ENCODE measurements around the gene AGBL5. TPM values are rescaled to one million over a fixed set of nuclear protein-coding genes. Genes with fewer than 3 reads are reported as not detected.

The AGBL5 gene
- polyA plus RNA-seq, 2 of the 4 experiments (the other 2 are of a cell fraction) = 25.5 to 52.7 TPM

DNA sequence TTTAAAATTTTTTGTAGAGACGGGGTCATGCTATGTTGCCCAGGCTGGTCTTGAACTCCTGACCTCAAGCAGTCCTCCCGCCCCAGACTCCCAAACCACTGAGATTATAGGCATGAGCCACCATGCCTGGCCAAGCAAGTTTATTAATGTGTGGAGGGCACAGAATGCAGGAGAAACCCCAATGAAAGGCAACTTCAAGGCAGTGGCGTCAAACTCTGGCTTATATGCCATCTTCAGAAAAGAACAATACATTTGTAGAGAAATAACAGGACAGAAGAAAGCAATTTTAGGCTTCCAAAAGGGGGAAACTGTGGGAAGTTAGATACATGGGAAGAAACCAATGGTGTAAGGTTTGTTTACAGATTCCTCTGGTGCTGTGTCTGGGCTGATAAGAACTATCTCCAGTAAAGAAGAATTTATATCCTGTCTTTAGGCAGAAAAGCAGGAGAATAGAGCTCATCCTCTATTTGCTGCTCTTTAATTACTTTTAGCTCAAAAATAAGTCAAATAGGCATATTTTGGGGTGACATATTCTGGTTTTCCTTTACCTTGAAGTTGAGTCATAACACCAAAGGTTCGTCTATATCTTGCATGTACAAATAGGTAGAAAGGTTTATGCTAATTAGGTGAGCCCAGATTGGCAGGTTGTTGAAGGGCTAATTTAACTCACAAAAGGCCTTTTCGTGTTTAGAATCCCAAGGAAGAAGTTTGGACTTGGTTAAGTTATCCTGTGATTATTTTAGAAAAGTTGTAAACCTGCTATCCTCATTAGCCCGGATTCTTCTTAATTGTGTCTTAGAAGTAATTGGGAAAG, 44.7 kb upstream of the AGBL5 start (continued):
- TF ChIP-seq KDM5A (IDR thresholded peaks at IDR 0.05) = no peak
- TF ChIP-seq CBX2 (IDR thresholded peaks at IDR 0.05; ENCODE audit: borderline replicate concordance, low read depth) = no peak
- TF ChIP-seq TFCP2L1 (CRISPR knock-in tag; IDR thresholded peaks at IDR 0.05) = no peak
- no peak for TF ChIP-seq ZSCAN20 (CRISPR knock-in tag; IDR thresholded peaks at IDR 0.05)

DNA sequence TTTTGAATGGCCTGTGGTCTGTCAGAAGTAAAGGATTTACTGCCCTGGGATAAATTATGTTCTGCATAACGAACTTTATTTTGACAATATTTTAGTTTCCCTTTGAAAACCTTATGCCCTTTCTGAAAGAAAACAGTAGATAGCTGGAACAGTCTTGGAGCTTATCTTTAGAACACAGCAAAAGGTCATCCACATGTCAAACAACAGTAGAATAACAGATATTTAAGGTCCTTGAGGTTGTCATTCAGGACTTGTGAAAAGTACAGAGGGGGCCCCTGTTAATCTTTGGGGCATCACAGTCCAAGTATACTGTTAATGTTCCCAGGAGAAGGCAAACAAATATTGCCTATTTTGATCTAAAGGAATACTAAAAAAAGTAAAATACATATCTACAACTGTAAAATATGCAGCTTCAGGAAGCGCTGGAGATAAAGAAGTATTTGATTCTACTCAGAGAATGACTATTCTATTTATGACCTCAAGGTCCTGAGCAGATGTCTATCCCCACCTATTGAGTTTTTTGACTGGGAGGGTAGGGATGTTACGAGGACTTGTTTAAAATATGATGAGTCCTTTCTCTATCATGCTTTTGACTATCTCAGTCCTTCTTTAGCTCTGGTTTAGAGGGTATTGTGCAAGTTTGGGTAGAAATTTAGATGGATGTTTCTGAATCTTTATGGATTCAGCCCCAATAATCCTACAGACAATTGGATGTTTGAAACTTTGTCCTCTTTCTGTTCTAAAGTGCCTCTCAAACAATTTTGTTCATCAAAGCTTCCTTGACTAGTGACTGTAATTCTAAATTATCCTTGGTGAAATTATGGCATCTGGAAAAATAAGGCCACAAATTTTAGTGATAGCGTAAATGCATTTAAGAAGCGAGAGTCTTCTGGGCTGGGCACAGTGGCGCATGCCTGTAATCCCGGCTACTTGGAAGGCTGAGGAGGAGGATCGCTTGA, 43.8 kb upstream of the AGBL5 start:
- FAIRE-seq (no peak), ATAC-seq (no peak), DNase-seq (ENCODE audit: low read depth in 1 of 2, low spot score in 1 of 2) (no peak)
- H3K27ac ChIP-seq = no peak overlapping the region
- ChIA-PET CTCF (interaction anchor here (1.0 to 2.8 kb wide), 7 partner anchors 7 to 162 kb away, joined by 3 to 30 read pairs (median 4); no protein-coding TSS in a partner anchor), POLR2A (no interaction called here)
- no peak overlapping the region for H3K4me3 ChIP-seq
- no peak overlapping the region for H3K4me2 ChIP-seq
- H3K4me1 ChIP-seq = peaks cover 27% of the 10 kb centered on the region
- H3K9me3 ChIP-seq = no peaks in the 10 kb centered on the region
- WGBS (ENCODE audit: missing lambda C conversion rate) = 80% methylated on average over 8 of the region's 8 CpGs
- no peak for TF ChIP-seq CBX8 (IDR thresholded peaks at IDR 0.05)
- no peak for TF ChIP-seq HOXB13 (CRISPR knock-in tag; IDR thresholded peaks at IDR 0.05; ENCODE audit: low read depth)
- TF ChIP-seq MYC (IDR thresholded peaks at IDR 0.05; ENCODE audit: borderline replicate concordance, low read length) = no peak
- no peak for TF ChIP-seq CEBPB (IDR thresholded peaks at IDR 0.05)
- TF ChIP-seq SMC3 (IDR thresholded peaks at IDR 0.05) = no peak
- no peak for TF ChIP-seq EHF (CRISPR knock-in tag; IDR thresholded peaks at IDR 0.05)
- TF ChIP-seq NPAS2 (CRISPR knock-in tag; IDR thresholded peaks at IDR 0.05; ENCODE audit: borderline replicate concordance) = no peak
- no peak for TF ChIP-seq RCOR1 (IDR thresholded peaks at IDR 0.05; ENCODE audit: low read depth, low read length)

DNA sequence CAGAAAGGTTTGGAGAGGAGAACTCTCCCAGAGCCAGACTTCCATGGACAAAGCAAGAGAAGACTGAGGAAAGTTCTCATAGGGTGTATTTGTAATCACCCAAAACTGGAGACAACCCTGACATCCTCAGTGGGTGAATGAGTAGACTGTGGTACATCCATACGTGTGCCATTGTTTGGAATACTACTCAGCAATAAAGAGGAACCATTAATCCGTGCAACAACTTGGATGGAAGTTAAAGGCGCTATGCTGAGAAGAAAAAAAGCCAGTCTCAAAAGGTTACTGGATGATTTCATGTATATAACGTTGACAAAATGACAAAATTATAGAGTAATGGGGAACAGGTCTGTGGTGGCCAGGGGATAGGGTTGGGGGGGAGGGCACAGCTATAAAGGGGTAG, 42.8 kb upstream of the AGBL5 start:
- TF ChIP-seq HEYL (CRISPR knock-in tag; IDR thresholded peaks at IDR 0.05) (no peak), RNF2 (IDR thresholded peaks at IDR 0.05; ENCODE audit: borderline replicate concordance, low read depth) (no peak), BHLHE40 (IDR thresholded peaks at IDR 0.05; ENCODE audit: low read depth, low read length) (no peak), MAZ (IDR thresholded peaks at IDR 0.05; ENCODE audit: borderline replicate concordance, low read depth, low read length) (no peak), SREBF2 (IDR thresholded peaks at IDR 0.05) (no peak), FOXS1 (CRISPR knock-in tag; IDR thresholded peaks at IDR 0.05) (no peak), CHD4 (IDR thresholded peaks at IDR 0.05; ENCODE audit: borderline replicate concordance) (no peak), POLR2A (IDR thresholded peaks at IDR 0.05; ENCODE audit: low read length) (no peak)
- TF ChIP-seq, protein P1, sequence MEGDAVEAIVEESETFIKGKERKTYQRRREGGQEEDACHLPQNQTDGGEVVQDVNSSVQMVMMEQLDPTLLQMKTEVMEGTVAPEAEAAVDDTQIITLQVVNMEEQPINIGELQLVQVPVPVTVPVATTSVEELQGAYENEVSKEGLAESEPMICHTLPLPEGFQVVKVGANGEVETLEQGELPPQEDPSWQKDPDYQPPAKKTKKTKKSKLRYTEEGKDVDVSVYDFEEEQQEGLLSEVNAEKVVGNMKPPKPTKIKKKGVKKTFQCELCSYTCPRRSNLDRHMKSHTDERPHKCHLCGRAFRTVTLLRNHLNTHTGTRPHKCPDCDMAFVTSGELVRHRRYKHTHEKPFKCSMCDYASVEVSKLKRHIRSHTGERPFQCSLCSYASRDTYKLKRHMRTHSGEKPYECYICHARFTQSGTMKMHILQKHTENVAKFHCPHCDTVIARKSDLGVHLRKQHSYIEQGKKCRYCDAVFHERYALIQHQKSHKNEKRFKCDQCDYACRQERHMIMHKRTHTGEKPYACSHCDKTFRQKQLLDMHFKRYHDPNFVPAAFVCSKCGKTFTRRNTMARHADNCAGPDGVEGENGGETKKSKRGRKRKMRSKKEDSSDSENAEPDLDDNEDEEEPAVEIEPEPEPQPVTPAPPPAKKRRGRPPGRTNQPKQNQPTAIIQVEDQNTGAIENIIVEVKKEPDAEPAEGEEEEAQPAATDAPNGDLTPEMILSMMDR (IDR thresholded peaks at IDR 0.05) = no peak
- TF ChIP-seq, protein P2, sequence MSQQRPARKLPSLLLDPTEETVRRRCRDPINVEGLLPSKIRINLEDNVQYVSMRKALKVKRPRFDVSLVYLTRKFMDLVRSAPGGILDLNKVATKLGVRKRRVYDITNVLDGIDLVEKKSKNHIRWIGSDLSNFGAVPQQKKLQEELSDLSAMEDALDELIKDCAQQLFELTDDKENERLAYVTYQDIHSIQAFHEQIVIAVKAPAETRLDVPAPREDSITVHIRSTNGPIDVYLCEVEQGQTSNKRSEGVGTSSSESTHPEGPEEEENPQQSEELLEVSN (IDR thresholded peaks at IDR 0.05; ENCODE audit: borderline replicate concordance, low read depth) = no peak
- Histone ChIP-seq H3K9me3 (no peaks in the 10 kb centered on the region), H3K4me2 (no peak overlapping the region), H3K4me1 (peaks cover 27% of the 10 kb centered on the region), H3K4me3 (no peak overlapping the region), H3K27ac (no peak overlapping the region)
- DNase-seq (ENCODE audit: low read depth in 1 of 2, low spot score in 1 of 2) (no peak), ATAC-seq (no peak), FAIRE-seq (no peak)
- WGBS (ENCODE audit: missing lambda C conversion rate) = 84% methylated on average over 4 of the region's 4 CpGs
- CTCF ChIA-PET = interaction anchor here (0.8 to 12.2 kb wide), 5 partner anchors 8 to 163 kb away, joined by 3 to 758 read pairs (median 30); partner anchors contain the start of genes DPYSL5 and MAPRE3
- POLR2A ChIA-PET = interaction anchor here (0.9 kb wide), 1 partner anchor 42 kb away, joined by 3 read pairs; no protein-coding TSS in a partner anchor
